Heart right ventricle (tissue), 16 donors: ENCODE measurements around the gene BPIFB6. TPM values are rescaled to one million over a fixed set of nuclear protein-coding genes. Genes with fewer than 3 reads are reported as not detected.

Source experiments
- ATAC-seq, 8 donors: fragments of 200-7000 bp; cut with Tn5 transposase; one replicate each; pipeline ENCODE4 v1.9.1; 2020; ENCODE audit warnings: mild to moderate bottlenecking in 8 of 8, moderate library complexity in 8 of 8, moderate number of reproducible peaks in 1 of 8
- DNase-seq, 2 donors: peaks; one replicate each; pipeline ENCODE4 v3.0.0-alpha.2; 2020
- H3K27ac ChIP-seq, 10 donors: fragments of 200-600 bp; sonication (generic) in 2 of 10; one replicate each; pipeline versions ENCODE4 v1.5.0 to v1.8.0; 2020 to 2022; ENCODE audit warnings: mild to moderate bottlenecking in 3 of 10
- H3K27me3 ChIP-seq, 7 donors: fragments of 200-600 bp; one replicate each; pipeline ENCODE4 v1.8.0; 2021 to 2022; ENCODE audit warnings: mild to moderate bottlenecking in 2 of 7
- H3K36me3 ChIP-seq, 9 donors: fragments of 200-600 bp; sonication (generic) in 1 of 9; one replicate each; pipeline versions ENCODE4 v1.5.0 to v1.8.0; 2020 to 2022; ENCODE audit warnings: mild to moderate bottlenecking in 2 of 9
- H3K4me1 ChIP-seq, 9 donors: fragments of 200-600 bp; sonication (generic) in 1 of 9; one replicate each; pipeline versions ENCODE4 v1.5.0 to v1.8.0; 2020 to 2022; ENCODE audit warnings: mild to moderate bottlenecking in 4 of 9
- H3K4me3 ChIP-seq, 10 donors: fragments of 200-600 bp; sonication (generic) in 2 of 10; one replicate each; pipeline versions ENCODE4 v1.5.0 to v1.8.0; 2020 to 2022; ENCODE audit warnings: mild to moderate bottlenecking in 7 of 10, moderate library complexity in 2 of 10
- H3K9me3 ChIP-seq, 11 donors: fragments of 200-600 bp in 10 of 11; sonication (generic) in 2 of 11; one replicate each; pipeline versions ENCODE4 v1.5.0 to v1.8.0; 2013 to 2022; ENCODE audit warnings: mild to moderate bottlenecking in 2 of 11, control low read depth in 1 of 11, moderate library complexity in 1 of 11
- CTCF ChIP-seq, 9 donors: fragments of 200-600 bp; sonication (generic) in 2 of 9; IDR thresholded peaks; one replicate each; pipeline versions ENCODE4 v1.5.0 to v1.8.0; 2021 to 2022; ENCODE audit warnings: antibody characterized with exemption in 9 of 9, mild to moderate bottlenecking in 5 of 9, moderate library complexity in 1 of 9
- WGBS, 2 donors: extraction: QIAGEN DNeasy Blood & Tissue Kit; methylation state at CpG; one replicate each; pipeline ENCODE4 v1.1.7; 2013; ENCODE audit warnings: inconsistent platforms in 1 of 2; 5-methylcytosine and 5-hydroxymethylcytosine counted together
- intact Hi-C, 10 donors: fragments of 100-400 bp; cut with DNase I; formaldehyde crosslinking; loops; one replicate each; pipeline versions ENCODE4 v1.11.1 to v1.14.2; 2022
- polyA plus RNA-seq, 2 donors: library from polyadenylated mRNA; stranded (reverse); fragments of 200-250 nt; gene quantifications; one replicate each; pipeline ENCODE4 v1.2.3, GENCODE V29; 2013
- total RNA-seq, 10 donors: library from RNA; stranded (reverse); fragmentation: NEBNext Ultra II Directional in 3 of 10; extraction: Animal tissue kit (Norgen Biotek cat#: 25700) in 3 of 10; gene quantifications; one replicate each; pipeline versions ENCODE4 v1.2.1 to v1.2.4, GENCODE V29; 2021 to 2023
- donor health status: Arrhythmogenic right ventricular cardiomyopathy.
- donor health status: ischemic (EF 13 %, LVEDD 7.1; RV severe dilation, severe dysfunction).
- donor health status: healthy with polysubstance abuse.
- donor health status: DM: no; HTN: yes; CAD: no.
- donor health status: DM: no; HTN: no; CAD: no.
- donor health status: ischemic (EF 25% LVEDD 6.9; RV normal size, moderate dysfunction).
- donor health status: ischemic (EF 25% LVEDD 5.7; RV mildly dilated, moderate dysfunction).
- donor health status: healthy.
- donor health status: DM: yes; HTN: yes; CAD: no.
- donor health status: Ischemic cardiomyopathy.
- donor health status: ischemic (EF 35%, LVEDD 5.7; RV mildly dilated, moderate dysfunction).
- donor health status: nonischemic (EF 11% LVEDD 7.7; RV severe dilation, severe dysfunction).
- donor health status: DM: yes; HTN: yes; CAD: no.
- donor health status: PGD.
- donor health status: ischemic (EF 29% LVEDD 5.4; RV normal size, mild dysfunction).
- donor health status: nonischemic (EF 23%, LVEDD 6.1; RV moderate dilation, normal function).

BPIFB6 gene
- total and polyA plus RNA-seq, 12 donors, result not detected

- intact Hi-C loops, result loop anchor here in 8 of 10 donors (2.0 to 10.0 kb wide), 5 partner anchors 185 to 418 kb away; partner anchors contain the start of gene C20orf203 (in 1 of the 8)
- Histone ChIP-seq H3K4me3 (no peak overlapping the region), H3K4me1 (no peaks in the 10 kb centered on the region), H3K9me3 (no peaks in the 10 kb centered on the region), H3K27ac (no peak overlapping the region), H3K36me3 (no peaks in the 10 kb centered on the region), H3K27me3 (peaks cover 0 to 32% (median 0%) of the 10 kb centered on the region in 7 donors)
- WGBS, 2 donors, result 83 to 89% methylated on average over 3 of the region's 3 CpGs
- TF ChIP-seq CTCF (IDR thresholded peaks at IDR 0.05), result no peak
- ATAC-seq (no peak), DNase-seq (no peak)
These were observed 60.9 kb downstream of the BPIFB6 start for GRCh38 chr20:33092361-33092760.

- H3K27me3 ChIP-seq, result peaks cover 0 to 32% (median 0%) of the 10 kb centered on the region in 7 donors
- H3K4me3 ChIP-seq, result no peak overlapping the region
- H3K9me3 ChIP-seq, result no peaks in the 10 kb centered on the region
- intact Hi-C loops, result loop anchor here in 8 of 10 donors (2.0 to 10.0 kb wide), 5 partner anchors 186 to 418 kb away; partner anchors contain the start of gene C20orf203 (in 1 of the 8)
- H3K27ac ChIP-seq, result no peak overlapping the region
- no peak for ATAC-seq
- no peaks in the 10 kb centered on the region for H3K4me1 ChIP-seq
- 86 to 88% methylated on average over 1 of the region's 1 CpG for WGBS, 2 donors
- DNase-seq, result no peak
- no peak for TF ChIP-seq CTCF (IDR thresholded peaks at IDR 0.05)
- no peaks in the 10 kb centered on the region for H3K36me3 ChIP-seq
These were observed 61.6 kb downstream of the BPIFB6 start for GRCh38 chr20:33093074-33093473.

GRCh38 chr20:33093582-33093981, 62.1 kb downstream of the BPIFB6 start:
- WGBS, 2 donors, result 62 to 79% methylated on average over 1 of the region's 1 CpG
- no peaks in the 10 kb centered on the region for H3K36me3 ChIP-seq
- H3K4me1 ChIP-seq, result no peaks in the 10 kb centered on the region
- peaks cover 0 to 31% (median 0%) of the 10 kb centered on the region in 7 donors for H3K27me3 ChIP-seq
- intact Hi-C loops, result loop anchor here in 8 of 10 donors (2.0 to 10.0 kb wide), 5 partner anchors 186 to 419 kb away; partner anchors contain the start of gene C20orf203 (in 1 of the 8)
- no peak for TF ChIP-seq CTCF (IDR thresholded peaks at IDR 0.05)
- DNase-seq (no peak), ATAC-seq (no peak)
- no peaks in the 10 kb centered on the region for H3K9me3 ChIP-seq
- H3K27ac ChIP-seq, result no peak overlapping the region
- no peak overlapping the region for H3K4me3 ChIP-seq

Other genes starting within 250 kb of the BPIFB6 start
- gene MAPRE1, start 211.7 kb upstream of the BPIFB6 start, total RNA-seq, result 10 to 100 TPM; 56.5 to 88.0 (median 68.1) TPM
- gene MAPRE1, start 211.7 kb upstream of the BPIFB6 start, polyA plus RNA-seq, result 10 to 100 TPM; 15.6 to 49.3 TPM
- under 1 TPM in 1 of 10 donors, not detected in 9; 0.58 TPM for gene EFCAB8, start 172.7 kb upstream of the BPIFB6 start, total RNA-seq
- under 1 TPM in 1 of 2 donors, not detected in 1; 0.15 TPM for gene EFCAB8, start 172.7 kb upstream of the BPIFB6 start, polyA plus RNA-seq
- not detected for gene SUN5, start 27.2 kb upstream of the BPIFB6 start, total RNA-seq
- not detected for gene SUN5, start 27.2 kb upstream of the BPIFB6 start, polyA plus RNA-seq
- gene BPIFB2, start 23.9 kb upstream of the BPIFB6 start, total RNA-seq, result not detected
- not detected for gene BPIFB2, start 23.9 kb upstream of the BPIFB6 start, polyA plus RNA-seq
- not detected for gene BPIFB3, start 22.3 kb downstream of the BPIFB6 start, total RNA-seq
- not detected for gene BPIFB3, start 22.3 kb downstream of the BPIFB6 start, polyA plus RNA-seq
- not detected for gene BPIFB4, start 48.0 kb downstream of the BPIFB6 start, total RNA-seq
- gene BPIFB4, start 48.0 kb downstream of the BPIFB6 start, polyA plus RNA-seq, result not detected
- gene BPIFA2, start 136.5 kb downstream of the BPIFB6 start, total RNA-seq, result not detected
- not detected for gene BPIFA2, start 136.5 kb downstream of the BPIFB6 start, polyA plus RNA-seq
- not detected for gene BPIFA3, start 185.7 kb downstream of the BPIFB6 start, total RNA-seq
- not detected for gene BPIFA3, start 185.7 kb downstream of the BPIFB6 start, polyA plus RNA-seq
- gene BPIFA1, start 204.3 kb downstream of the BPIFB6 start, total RNA-seq, result not detected
- gene BPIFA1, start 204.3 kb downstream of the BPIFB6 start, polyA plus RNA-seq, result not detected